ENCODE measurements around the gene CTSS. TPM values are rescaled to one million over a fixed set of nuclear protein-coding genes. Genes with fewer than 3 reads are reported as not detected.
"Not testable (repeated sequence)": the region's sequence is repeated elsewhere in the genome, so short reads cannot be mapped to it uniquely, and the experiment has no call there.

The CTSS gene
- total RNA-seq (2014; rRNA removed; shearing (Covaris generic)), result 1.2 and 2.6 TPM in 2 replicates
- polyA plus RNA-seq (2015; cell fraction: cytosol; rRNA removed), result 0.19 and 0.27 TPM in 2 replicates
- 0.16 and 0.29 TPM in 2 replicates for polyA plus RNA-seq (2015; cell fraction: nucleus; rRNA removed)

- DNase-seq (ENCODE audit: low read depth), result peak; percentile 6
Measured at GRCh38 chr1:150765296-150765976, at the start of gene CTSS. Gene CTSS, minus strand, starts transcription at chr1:150765778. Its CDS starts 1,015 bp downstream, at chr1:150764763.

- DNase-seq (ENCODE audit: low read depth), result peak; percentile 64
Measured at GRCh38 chr1:150813028-150813707, 47.6 kb upstream of the CTSS start.

GRCh38 chr1:150810958-150811659, 45.5 kb upstream of the CTSS start:
- DNase-seq (ENCODE audit: low read depth), result no peak

GRCh38 chr1:150809651-150810050, 44.1 kb upstream of the CTSS start:
- DNase-seq (ENCODE audit: low read depth), result peak; percentile 52

GRCh38 chr1:150808846-150809245, 43.3 kb upstream of the CTSS start:
- no peak for DNase-seq (ENCODE audit: low read depth)

GRCh38 chr1:150808121-150808520, 42.5 kb upstream of the CTSS start, which contains the start of gene CTSK:
Gene CTSK, minus strand, starts transcription at chr1:150808260. Its CDS starts 1,455 bp downstream, at chr1:150806805.
- DNase-seq (ENCODE audit: low read depth), result no peak

- no peak for DNase-seq (ENCODE audit: low read depth)
Measured at GRCh38 chr1:150807249-150808023, 41.9 kb upstream of the CTSS start.

GRCh38 chr1:150805899-150806298, 40.3 kb upstream of the CTSS start:
- DNase-seq (ENCODE audit: low read depth), result no peak

- no peak for DNase-seq (ENCODE audit: low read depth)
Measured at GRCh38 chr1:150804671-150805070, 39.1 kb upstream of the CTSS start.

GRCh38 chr1:150799089-150799488, 33.5 kb upstream of the CTSS start:
- no peak for DNase-seq (ENCODE audit: low read depth)

GRCh38 chr1:150798525-150798924, 32.9 kb upstream of the CTSS start:
- no peak for DNase-seq (ENCODE audit: low read depth)

GRCh38 chr1:150796374-150796773, 30.8 kb upstream of the CTSS start:
- no peak for DNase-seq (ENCODE audit: low read depth)

- DNase-seq (ENCODE audit: low read depth), result not testable (repeated sequence)
Measured at GRCh38 chr1:150793778-150794177, 28.2 kb upstream of the CTSS start.

- no peak for DNase-seq (ENCODE audit: low read depth)
Measured at GRCh38 chr1:150793221-150793620, 27.6 kb upstream of the CTSS start.

- DNase-seq (ENCODE audit: low read depth), result no peak
Measured at GRCh38 chr1:150791585-150791984, 26.0 kb upstream of the CTSS start.

- DNase-seq (ENCODE audit: low read depth), result no peak
Measured at GRCh38 chr1:150789396-150789795, 23.8 kb upstream of the CTSS start.

GRCh38 chr1:150788946-150789345, 23.4 kb upstream of the CTSS start:
- DNase-seq (ENCODE audit: low read depth), result no peak

GRCh38 chr1:150787455-150787854, 21.9 kb upstream of the CTSS start:
- DNase-seq (ENCODE audit: low read depth), result no peak

- no peak for DNase-seq (ENCODE audit: low read depth)
Measured at GRCh38 chr1:150780510-150780909, 14.9 kb upstream of the CTSS start.

GRCh38 chr1:150778409-150778808, 12.8 kb upstream of the CTSS start:
- DNase-seq (ENCODE audit: low read depth), result no peak

GRCh38 chr1:150777544-150777943, 12.0 kb upstream of the CTSS start:
- no peak for DNase-seq (ENCODE audit: low read depth)
